Gastrocnemius medialis (tissue), 4 donors: ENCODE measurements around the gene CDHR4. TPM values are rescaled to one million over a fixed set of nuclear protein-coding genes. Genes with fewer than 3 reads are reported as not detected.

ENCODE experiments used
- ATAC-seq, 2 donors: fragments of 150-250 bp; one replicate each; pipeline ENCODE4 v1.9.1; 2016
- DNase-seq, 2 donors: peaks; one replicate each; pipeline ENCODE4 v3.0.0-alpha.2; 2019
- H3K27ac ChIP-seq, 4 donors: fragments of 200-600 bp; sonication (generic); 1 replicate in 1 of 4; 2 replicates in 3 of 4; pipeline ENCODE4 v1.5.1; 2016 to 2018; ENCODE audit warnings: mild to moderate bottlenecking in 2 of 4, moderate library complexity in 1 of 4
- H3K27me3 ChIP-seq, 3 donors: fragments of 200-600 bp; sonication (generic) in 2 of 3; 1 replicate in 1 of 3; 2 replicates in 2 of 3; pipeline versions ENCODE4 v1.5.1 to v1.6.0; 2016 to 2019; ENCODE audit warnings: mild to moderate bottlenecking in 1 of 3, moderate library complexity in 1 of 3
- H3K36me3 ChIP-seq, 2 donors: fragments of 200-600 bp; sonication (generic) in 1 of 2; one replicate each; pipeline ENCODE4 v1.5.1; 2017 to 2018
- H3K4me1 ChIP-seq, 2 donors: fragments of 200-600 bp; sonication (generic) in 1 of 2; one replicate each; pipeline ENCODE4 v1.5.1; 2016 to 2017; ENCODE audit warnings: mild to moderate bottlenecking in 2 of 2
- H3K4me3 ChIP-seq, 4 donors: fragments of 200-600 bp; sonication (generic) in 3 of 4; 1 replicate in 1 of 4; 2 replicates in 3 of 4; pipeline ENCODE4 v1.5.1; 2016 to 2019; ENCODE audit warnings: mild to moderate bottlenecking in 2 of 4
- H3K9me3 ChIP-seq, 3 donors: fragments of 200-600 bp; sonication (generic) in 2 of 3; 1 replicate in 1 of 3; 2 replicates in 2 of 3; pipeline ENCODE4 v1.5.1; 2016 to 2019
- POLR2A ChIP-seq, 2 donors: fragments of 450-650 bp; IDR thresholded peaks; one replicate each; pipeline ENCODE4 v1.6.1; 2017; ENCODE audit warnings: antibody characterized with exemption in 2 of 2, mild to moderate bottlenecking in 2 of 2, moderate library complexity in 2 of 2
- in situ Hi-C, 4 donors: fragments of 200-750 bp; cut with MboI; loops; one replicate each; pipeline versions ENCODE4 v1.15.0 to v1.8.0; 2017; ENCODE audit warnings: low sequenced_read_pairs in 4 of 4
- intact Hi-C: fragments of 100-400 bp; cut with DNase I; formaldehyde crosslinking; loops from one replicate; pipeline ENCODE4 v1.15.1; 2023; ENCODE audit warnings: low total_unique reads
- total RNA-seq, 4 donors: library from RNA; depleted of rRNA; stranded (reverse); fragments of >200 nt; gene quantifications; one replicate each; pipeline versions ENCODE4 v1.1.0 to v1.2.3, GENCODE V29; 2016
- TF ChIP-seq, protein P1 (sequence below), 5 experiments: fragments of 450-650 bp in 3 of 5; fragments of 200-600 bp in 2 of 5; sonication (generic) in 2 of 5; IDR thresholded peaks in 4 of 5; conservative IDR thresholded peaks in 1 of 5; 1 replicate in 4 of 5; 2 replicates in 1 of 5; pipeline ENCODE4 v1.5.1; 2016 to 2019; ENCODE audit warnings: antibody characterized with exemption in 5 of 5, mild to moderate bottlenecking in 3 of 5, moderate library complexity in 3 of 5

The CDHR4 gene, protein sequence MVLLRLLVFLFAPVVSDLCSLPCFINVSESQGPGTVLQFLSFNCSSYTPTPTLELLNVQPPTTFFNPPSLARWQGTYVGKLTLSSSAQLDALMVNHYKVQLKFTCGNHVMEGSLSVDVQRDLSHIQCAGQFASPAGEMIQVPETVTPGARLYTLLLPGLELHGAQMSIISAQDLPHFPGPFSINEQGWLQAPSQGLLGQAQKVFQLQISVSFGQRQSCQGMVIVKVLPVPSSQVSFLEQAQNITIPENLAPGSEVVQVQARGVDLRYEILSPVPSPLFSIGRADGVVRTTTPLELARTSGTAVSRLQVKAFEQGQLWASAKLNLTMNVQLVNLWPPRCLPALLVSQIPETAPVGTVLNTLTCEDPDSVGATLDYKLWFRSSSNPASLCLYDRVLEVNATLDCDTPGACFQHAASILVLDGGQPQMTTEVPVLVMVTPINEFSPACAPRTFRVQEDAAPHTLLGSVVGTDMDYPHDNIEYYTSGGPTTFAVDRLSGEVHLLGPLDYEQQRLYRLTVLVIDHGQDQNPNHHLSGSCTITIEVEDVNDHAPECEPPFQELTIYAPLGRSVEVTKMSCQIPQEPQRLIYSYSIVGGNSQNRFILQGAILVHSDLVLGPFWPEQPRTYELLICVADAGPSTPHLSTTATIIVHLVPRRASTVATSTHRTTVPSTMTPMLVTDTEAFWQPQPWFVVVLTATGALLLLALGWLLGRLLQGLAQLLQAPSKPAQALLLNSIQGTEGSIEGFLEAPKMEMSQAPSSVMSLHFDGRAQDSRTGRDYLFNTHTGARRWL
- total RNA-seq: not detected

GRCh38 chr3:49799761-49800160 is at the start of gene CDHR4:
Gene CDHR4, minus strand, starts transcription at chr3:49799873. Its CDS starts 61 bp downstream, at chr3:49799812.
- no peak within 1 kb of the TSS for H3K4me3 ChIP-seq
- no peaks in the 10 kb centered on the region for H3K27me3 ChIP-seq
- intact Hi-C loops: loop anchor here (5.0 kb wide), 1 partner anchor 103 kb away; the partner anchor contains the start of gene MST1R
- ATAC-seq (no peak), DNase-seq (peak in 1 of 2 donors; percentile 53)
- no peak for TF ChIP-seq POLR2A (IDR thresholded peaks at IDR 0.05)
- TF ChIP-seq, protein P1, sequence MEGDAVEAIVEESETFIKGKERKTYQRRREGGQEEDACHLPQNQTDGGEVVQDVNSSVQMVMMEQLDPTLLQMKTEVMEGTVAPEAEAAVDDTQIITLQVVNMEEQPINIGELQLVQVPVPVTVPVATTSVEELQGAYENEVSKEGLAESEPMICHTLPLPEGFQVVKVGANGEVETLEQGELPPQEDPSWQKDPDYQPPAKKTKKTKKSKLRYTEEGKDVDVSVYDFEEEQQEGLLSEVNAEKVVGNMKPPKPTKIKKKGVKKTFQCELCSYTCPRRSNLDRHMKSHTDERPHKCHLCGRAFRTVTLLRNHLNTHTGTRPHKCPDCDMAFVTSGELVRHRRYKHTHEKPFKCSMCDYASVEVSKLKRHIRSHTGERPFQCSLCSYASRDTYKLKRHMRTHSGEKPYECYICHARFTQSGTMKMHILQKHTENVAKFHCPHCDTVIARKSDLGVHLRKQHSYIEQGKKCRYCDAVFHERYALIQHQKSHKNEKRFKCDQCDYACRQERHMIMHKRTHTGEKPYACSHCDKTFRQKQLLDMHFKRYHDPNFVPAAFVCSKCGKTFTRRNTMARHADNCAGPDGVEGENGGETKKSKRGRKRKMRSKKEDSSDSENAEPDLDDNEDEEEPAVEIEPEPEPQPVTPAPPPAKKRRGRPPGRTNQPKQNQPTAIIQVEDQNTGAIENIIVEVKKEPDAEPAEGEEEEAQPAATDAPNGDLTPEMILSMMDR (IDR thresholded peaks at IDR 0.05 in 4 of 5, conservative IDR thresholded peaks at IDR 0.05 in 1 of 5): no peak
- in situ Hi-C loops: loop anchor here in 2 of 4 donors (5.0 kb wide), 2 partner anchors 38 to 43 kb away; no protein-coding TSS in a partner anchor
- peaks cover 12 to 15% of the 10 kb centered on the region in 2 donors for H3K4me1 ChIP-seq
- no peaks in the 10 kb centered on the region for H3K36me3 ChIP-seq
- no peaks in the 10 kb centered on the region for H3K9me3 ChIP-seq
- no peak within 1 kb of the TSS for H3K27ac ChIP-seq

GRCh38 chr3:49845694-49846093 is 46.0 kb upstream of the CDHR4 start:
- DNase-seq: no peak
- Histone ChIP-seq H3K4me1 (peaks cover 0 to 5% of the 10 kb centered on the region in 2 donors), H3K4me3 (no peak overlapping the region), H3K9me3 (no peaks in the 10 kb centered on the region), H3K36me3 (no peaks in the 10 kb centered on the region), H3K27ac (no peak overlapping the region), H3K27me3 (no peaks in the 10 kb centered on the region)
- in situ Hi-C loops (loop anchor here in 1 of 4 donors (25.0 kb wide), 1 partner anchor 308 kb away; no protein-coding TSS in a partner anchor), intact Hi-C loops (loop anchor here (10.0 kb wide), 1 partner anchor 59 kb away; the partner anchor contains the start of gene MST1R)
- no peak for ATAC-seq
- TF ChIP-seq, protein P1 (IDR thresholded peaks at IDR 0.05 in 4 of 5, conservative IDR thresholded peaks at IDR 0.05 in 1 of 5): no peak
- no peak for TF ChIP-seq POLR2A (IDR thresholded peaks at IDR 0.05)

DNA sequence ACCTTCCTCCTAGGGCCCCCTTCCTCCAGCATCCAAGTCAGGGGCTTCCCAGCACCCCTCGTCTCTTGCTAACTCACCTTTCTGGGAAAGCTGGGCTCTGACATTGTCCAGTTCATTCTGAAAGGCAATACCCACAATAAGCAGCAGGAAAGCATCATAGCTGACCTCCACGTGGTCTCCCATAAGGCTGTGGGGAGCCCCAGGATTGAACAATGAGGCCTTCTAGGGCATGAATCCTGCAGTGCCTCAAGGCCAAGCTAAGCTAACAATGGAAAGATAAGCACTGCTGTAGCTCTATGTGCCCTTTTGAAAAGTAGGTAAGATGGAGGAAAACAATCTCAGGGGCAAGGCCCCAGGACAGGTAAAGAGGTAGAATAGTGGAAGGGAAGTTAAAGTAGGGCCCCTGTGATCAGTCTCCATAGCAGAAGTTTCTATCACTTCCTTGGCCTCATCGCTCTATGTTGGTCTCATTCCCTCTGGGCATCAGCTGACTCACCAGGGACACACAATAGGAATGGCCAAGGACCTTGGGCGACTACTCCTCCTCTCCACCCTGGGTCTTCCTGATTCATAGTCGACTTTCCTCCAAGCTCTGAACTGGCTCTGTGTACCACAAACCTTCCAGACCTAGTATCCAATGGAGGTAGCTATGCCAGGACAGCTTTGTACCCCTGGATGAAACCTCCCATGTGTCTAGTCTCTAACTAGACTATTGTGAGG is 45.0 kb upstream of the CDHR4 start:
- TF ChIP-seq POLR2A (IDR thresholded peaks at IDR 0.05): no peak
- TF ChIP-seq, protein P1 (IDR thresholded peaks at IDR 0.05 in 4 of 5, conservative IDR thresholded peaks at IDR 0.05 in 1 of 5): no peak
- no peak for DNase-seq
- intact Hi-C loops: loop anchor here (10.0 kb wide), 1 partner anchor 60 kb away; the partner anchor contains the start of gene MST1R
- no peak overlapping the region for H3K27ac ChIP-seq
- H3K4me3 ChIP-seq: no peak overlapping the region
- in situ Hi-C loops: loop anchor here in 2 of 4 donors (5.0 to 25.0 kb wide), 3 partner anchors 37 to 307 kb away; partner anchors contain the start of gene INKA1 (in 1 of the 2)
- no peak for ATAC-seq
- peaks cover 5 to 15% of the 10 kb centered on the region in 2 donors for H3K4me1 ChIP-seq
- no peaks in the 10 kb centered on the region for H3K36me3 ChIP-seq
- H3K9me3 ChIP-seq: no peaks in the 10 kb centered on the region
- H3K27me3 ChIP-seq: no peaks in the 10 kb centered on the region

- in situ Hi-C loops: loop anchor here in 2 of 4 donors (5.0 to 25.0 kb wide), 3 partner anchors 36 to 306 kb away; partner anchors contain the start of gene INKA1 (in 1 of the 2)
- Histone ChIP-seq H3K27me3 (no peaks in the 10 kb centered on the region), H3K4me3 (no peak overlapping the region), H3K27ac (no peak overlapping the region), H3K36me3 (no peaks in the 10 kb centered on the region), H3K9me3 (no peaks in the 10 kb centered on the region), H3K4me1 (peaks cover 9 to 18% of the 10 kb centered on the region in 2 donors)
- DNase-seq (no peak), ATAC-seq (no peak)
- intact Hi-C loops: loop anchor here (10.0 kb wide), 1 partner anchor 62 kb away; the partner anchor contains the start of gene MST1R
- TF ChIP-seq, protein P1 (IDR thresholded peaks at IDR 0.05 in 4 of 5, conservative IDR thresholded peaks at IDR 0.05 in 1 of 5): no peak
- TF ChIP-seq POLR2A (IDR thresholded peaks at IDR 0.05): no peak
Measured at GRCh38 chr3:49842843-49843517, 43.3 kb upstream of the CDHR4 start.
